ENCODE measurements around the gene VPS18.
A peak's percentile ranks its signal among the peaks of the same experiment; 100 is the strongest.

VPS18 gene

DNA sequence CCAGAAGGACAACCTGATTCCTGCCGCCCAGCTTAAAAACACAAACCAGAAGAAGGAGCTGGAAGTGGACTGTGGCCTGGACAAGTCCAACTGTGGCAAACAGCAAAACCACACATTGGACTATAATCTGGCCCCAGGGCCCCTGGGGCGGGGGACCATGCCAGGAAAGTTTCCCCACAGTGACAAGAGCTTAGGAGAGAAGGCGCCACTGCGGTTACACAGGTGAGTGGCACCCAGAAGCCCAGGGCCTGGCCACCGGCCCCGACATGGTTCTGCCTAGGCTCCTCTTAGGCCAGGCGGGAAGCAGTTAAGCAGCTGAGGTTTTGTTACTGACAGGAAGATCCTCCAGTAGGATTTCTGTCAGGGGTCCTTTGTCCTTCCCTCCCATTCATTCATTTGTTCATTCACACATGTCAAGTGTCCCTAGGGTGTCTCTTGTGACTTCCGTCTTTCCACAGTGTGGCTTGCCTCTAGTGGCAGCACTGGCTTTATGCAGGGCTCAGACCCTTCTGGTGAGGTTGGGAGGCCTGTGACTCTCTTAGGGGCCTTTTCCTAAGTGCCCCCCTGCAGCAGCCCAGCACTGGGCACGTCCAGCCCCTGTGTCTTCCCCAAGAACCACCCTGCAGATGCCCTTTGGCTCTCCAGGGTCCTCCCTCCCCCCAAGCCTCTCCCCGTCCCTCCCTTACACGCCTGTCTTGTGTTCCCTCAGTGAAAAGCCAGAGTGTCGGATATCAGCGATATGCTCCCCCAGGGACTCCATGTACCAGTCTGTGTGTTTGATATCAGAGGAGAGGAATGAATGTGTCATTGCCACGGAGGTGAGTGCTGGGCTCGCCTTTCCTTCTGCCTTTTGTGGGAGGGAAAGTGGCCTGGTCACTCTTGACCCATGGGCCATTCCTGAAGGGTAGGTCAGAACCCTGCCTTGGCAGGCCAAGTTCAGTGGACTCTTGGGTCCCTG is 42.7 kb downstream of the VPS18 start:
- no peak for DNase-seq (ENCODE audit: low spot score)

DNA sequence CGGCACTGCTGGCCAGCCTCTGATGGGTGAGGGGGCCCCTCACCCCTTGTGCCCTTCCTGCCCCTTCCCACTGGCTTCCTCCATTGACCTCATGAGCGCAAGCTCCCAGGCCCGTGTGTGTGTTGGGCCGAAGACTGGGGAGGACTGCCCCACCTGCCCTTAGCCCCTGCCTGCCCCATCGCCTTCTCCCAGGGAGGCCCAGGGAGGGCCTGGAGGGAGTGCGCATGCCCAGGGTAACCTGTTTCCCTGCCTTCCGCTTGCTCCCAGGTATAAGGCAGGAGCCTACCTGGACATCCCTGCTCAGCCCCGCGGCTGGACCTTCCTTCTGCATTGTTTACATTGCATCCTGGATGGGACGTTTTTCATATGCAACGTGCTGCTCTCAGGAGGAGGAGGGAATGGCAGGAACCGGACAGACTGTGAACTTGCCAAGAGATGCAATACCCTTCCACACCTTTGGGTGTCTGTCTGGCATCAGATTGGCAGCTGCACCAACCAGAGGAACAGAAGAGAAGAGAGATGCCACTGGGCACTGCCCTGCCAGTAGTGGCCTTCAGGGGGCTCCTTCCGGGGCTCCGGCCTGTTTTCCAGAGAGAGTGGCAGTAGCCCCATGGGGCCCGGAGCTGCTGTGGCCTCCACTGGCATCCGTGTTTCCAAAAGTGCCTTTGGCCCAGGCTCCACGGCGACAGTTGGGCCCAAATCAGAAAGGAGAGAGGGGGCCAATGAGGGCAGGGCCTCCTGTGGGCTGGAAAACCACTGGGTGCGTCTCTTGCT is 43.7 kb downstream of the VPS18 start:
- DNase-seq (ENCODE audit: low spot score): no peak

DNA sequence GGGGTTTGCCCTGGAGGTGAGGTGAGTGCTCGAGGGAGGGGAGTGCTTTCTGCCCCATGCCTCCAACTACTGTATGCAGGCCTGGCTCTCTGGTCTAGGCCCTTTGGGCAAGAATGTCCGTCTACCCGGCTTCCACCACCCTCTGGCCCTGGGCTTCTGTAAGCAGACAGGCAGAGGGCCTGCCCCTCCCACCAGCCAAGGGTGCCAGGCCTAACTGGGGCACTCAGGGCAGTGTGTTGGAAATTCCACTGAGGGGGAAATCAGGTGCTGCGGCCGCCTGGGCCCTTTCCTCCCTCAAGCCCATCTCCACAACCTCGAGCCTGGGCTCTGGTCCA is 44.3 kb downstream of the VPS18 start:
- no peak for DNase-seq (ENCODE audit: low spot score)

DNA sequence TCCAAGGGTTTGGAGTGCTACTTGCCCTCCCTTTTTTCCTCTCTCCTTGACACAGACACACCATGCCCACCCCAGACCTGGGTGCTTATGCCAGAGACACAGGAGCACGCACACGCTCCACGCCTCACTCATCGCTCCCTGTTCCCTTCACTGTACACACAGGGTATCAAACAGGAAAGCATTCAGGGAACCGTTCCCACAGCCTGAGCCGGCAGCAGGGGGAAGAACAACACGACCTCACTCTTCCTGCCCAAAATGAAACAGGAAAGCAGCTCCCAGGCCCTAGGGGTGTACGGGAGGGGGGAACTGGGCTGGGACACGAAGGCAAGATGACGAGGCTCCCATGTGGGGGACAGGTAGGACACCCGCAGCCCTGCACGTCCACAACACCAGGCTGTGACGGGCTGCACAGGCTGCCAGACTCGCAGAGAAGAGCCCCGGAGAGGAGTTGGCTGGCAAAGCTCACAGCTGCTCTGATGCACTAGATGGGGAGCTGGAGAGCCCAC is 46.1 kb downstream of the VPS18 start:
- DNase-seq (ENCODE audit: low spot score): peak; percentile 34

DNA sequence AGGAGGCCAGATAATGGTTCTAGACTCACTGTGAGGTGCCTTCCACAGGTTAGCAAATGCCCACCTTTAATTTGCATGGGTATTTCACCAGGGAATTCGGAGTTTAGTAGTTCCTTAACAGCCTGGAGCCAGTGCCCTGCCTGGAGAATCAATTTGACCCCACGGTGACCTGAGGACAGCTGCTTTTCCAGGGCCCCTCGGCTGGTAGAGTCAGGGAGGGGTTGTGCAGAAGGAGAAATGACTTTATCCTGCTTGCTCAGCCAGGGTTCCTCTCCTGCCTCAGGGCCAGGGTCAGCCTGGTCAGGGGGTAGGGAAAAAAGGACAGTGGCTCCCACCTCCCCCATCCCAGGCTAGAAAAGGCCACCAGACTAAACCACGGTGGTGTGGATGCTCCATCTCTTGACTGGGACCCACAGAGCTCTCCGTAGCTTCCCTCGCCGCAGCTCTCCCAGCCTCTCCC is 46.8 kb downstream of the VPS18 start:
- no peak for DNase-seq (ENCODE audit: low spot score)

DNA sequence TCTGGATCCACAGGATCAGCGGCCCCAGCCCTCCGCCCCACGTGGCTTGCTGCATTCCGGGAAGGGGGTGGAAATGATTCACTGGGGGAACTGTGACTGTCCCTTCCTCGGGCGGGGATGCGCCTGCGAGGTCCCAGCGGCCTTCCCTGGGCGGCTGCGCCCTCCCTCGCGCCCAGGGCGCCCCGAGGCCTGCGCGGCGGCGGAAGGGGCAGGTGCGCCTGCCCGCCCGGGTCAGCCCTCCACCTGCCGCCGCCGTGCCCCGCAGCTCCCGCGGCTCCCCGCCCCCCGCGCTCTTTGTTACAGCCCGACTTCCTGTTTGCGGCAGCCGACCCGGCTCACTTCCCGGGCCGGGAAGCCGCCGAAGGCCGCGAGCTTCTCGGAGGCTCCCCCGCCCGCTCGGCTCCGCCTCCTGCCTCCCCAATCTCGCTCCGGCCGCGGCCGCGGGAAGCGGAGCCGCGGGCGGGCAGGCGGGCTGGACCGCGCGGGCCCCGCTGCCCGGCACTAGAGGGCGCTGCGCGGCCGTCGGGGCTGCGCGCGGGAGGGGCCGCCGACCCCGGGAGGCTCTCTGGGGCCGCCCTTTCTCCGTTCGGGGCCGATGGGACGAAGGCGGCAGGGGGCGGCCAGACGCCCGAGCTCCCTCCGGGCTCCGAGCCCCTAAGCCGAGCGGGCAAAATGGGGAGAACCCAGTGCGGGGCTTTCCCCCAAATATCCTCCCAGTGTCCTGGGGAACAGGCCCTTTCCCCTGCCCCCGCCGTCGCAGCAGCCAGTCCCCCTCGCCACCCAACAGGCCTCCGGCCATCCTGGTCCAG is 47.5 kb downstream of the VPS18 start:
- DNase-seq (ENCODE audit: low spot score): peak; percentile 51

DNA sequence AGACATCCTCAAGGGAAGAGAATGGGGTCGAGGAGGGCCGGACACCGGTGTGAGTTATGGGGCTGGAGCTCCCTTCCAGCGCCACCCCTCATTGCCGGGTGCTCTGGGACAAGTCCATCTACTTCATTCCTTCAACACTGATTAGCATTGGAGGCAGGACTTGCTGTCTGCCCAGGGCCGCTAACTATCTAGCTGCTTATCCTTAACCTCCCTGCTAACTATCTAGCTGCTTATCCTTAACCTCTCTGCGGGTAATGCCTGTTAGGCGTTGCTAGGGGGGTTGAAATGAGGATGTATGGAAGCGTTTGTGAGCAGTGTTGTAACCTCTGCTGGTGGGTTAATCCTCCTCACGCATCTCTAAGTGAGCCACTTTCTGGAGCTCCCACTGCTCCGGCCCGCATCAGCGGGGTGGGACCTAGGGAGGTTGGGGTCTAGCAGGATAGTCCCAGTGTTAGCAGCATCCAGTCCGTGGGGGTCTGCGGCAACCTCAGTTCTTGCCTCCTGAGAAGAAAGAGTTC is 48.1 kb downstream of the VPS18 start:
- DNase-seq (ENCODE audit: low spot score): no peak

DNA sequence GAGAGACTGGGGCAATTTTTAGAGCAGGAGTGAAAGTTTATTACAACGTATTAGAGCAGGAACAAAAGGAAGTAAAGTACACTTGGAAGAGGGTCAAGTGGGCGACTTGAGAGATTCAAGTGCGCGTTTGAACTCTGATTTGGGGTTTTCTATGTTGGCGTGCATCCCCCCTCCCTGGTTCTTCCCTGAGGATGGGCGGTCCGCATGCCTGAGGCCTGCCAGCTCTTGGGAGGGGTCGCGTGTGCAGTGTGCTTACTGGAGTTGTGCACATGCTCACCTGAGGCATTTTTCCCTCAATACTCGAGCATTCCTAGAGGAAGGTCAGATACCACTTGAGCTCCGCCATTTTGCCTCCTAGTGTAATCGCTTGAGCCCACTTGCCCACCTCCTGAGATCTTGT is 48.6 kb downstream of the VPS18 start:
- DNase-seq (ENCODE audit: low spot score): no peak

DNA sequence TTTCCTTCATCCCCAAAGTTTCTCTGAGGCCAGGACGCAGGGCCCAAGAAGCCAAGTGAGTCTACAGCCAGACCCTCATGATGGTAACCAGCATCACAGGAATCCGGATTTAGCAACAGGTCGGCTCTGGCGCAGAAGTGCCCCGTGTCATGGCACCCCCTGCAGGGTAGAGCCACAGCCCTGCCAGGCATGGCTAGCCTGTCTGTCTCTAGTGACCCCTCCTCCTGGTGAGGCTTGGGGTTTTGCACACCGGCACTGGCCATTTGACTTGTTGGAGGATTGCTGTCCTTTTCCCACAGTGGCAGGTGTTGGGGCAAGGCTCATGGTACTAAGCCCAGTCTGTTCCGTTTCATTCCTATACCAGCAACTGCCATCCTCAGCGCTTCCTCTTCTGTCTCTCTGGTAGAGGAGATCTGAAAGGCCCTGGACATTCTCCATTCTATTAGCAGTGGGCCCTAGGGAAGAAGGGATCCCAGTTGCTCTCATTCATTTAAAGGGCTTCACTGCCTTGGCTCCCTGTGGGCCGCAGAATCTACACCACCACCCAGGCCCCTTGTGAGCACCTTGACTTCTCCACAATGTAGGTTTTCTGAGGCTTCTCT is 49.6 kb downstream of the VPS18 start:
- no peak for DNase-seq (ENCODE audit: low spot score)

DNA sequence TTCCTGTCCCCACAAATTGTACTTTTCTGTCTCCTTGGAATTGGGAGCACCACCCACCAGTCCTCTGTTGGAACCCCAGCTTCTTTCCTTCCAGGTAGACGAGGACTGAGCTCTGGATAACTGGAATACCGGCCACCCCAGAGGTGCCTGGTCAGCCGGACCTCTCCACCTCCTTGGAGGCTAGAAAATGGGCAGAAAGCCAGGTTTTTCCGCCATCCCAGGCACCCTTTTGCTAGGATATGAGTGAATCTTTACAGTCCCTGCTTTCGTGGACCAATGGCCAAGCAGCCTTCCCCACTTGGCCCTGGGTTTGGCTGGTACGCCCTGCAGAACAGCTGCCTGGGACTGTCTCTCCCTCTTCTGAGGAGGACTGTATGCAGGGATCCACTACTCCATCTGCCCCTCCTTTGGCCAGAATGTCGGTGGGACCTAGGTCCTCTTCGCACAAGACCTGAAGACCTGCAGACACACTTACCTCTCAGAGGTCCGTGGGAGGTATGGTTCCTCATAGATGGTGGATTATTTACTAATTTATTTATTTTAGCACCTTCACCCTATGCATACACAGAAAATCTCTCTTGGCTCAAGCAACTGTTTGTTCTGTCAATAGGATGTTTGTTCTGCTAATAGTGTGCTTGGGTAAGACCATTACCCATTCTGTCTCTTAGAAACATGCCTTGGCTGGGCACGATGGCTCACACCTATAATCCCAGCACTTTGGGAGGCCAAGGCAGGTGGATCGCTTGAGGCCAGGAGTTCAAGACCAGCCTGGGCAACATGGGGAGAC is 50.5 kb downstream of the VPS18 start:
- DNase-seq (ENCODE audit: low spot score): no peak

DNA sequence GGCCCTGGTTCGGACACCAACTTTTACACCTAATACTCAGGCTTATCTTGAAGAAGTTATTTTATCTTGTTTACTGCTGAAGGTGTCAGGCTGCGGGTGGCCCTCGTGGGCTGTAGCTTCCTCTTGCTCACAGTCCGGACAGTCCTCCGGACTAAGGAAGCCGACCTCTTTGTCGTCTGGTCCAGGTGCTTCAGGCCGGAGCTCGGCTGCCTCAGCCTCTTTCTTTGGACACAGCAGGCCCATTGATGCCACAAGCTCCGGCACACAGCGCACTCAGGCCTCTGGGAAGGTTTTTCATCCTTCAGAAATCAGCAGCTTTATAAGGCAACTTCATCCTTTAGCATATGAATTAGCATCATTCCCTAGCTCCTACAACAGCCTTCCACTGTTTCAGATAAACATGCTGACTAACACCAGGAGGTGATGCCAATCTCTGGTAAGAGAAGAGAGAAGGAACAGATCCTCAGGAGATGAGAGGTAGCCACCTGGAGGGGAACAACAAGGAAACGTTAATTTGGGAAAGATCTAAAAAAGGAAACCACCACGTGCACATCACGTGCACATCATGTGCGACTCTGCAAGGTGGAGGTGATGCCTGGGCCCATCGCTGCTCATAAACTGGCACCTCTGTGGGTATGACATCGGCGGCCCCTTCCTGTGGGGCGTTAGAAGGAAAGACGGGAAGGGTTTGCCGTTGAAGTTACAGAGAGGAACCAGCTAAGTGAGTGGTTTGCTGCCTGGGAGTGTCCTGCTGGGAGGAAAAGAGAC is 54.6 kb downstream of the VPS18 start:
- no peak for DNase-seq (ENCODE audit: low spot score)

DNA sequence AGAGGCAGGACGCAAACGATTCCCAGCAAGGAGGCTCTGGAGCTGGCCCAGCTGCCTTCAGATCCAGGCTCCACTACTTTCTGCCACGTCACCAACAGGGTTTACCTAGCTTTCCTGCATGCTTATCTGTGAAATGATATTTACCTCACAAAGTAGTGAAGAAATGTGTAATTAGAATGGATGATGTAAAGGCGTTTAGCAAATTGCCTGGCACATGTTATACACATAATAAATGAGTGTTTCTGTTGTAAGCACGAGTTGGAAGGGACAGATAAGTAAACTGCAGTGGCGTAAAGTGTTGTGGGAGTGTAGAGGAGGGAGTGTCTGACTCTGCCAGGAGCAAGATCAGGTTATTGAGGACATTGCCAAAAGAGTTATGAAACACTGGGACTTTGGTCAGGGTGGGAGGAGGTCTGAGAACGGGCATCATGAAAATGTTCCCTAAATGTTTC is 55.5 kb downstream of the VPS18 start:
- DNase-seq (ENCODE audit: low spot score): no peak

DNA sequence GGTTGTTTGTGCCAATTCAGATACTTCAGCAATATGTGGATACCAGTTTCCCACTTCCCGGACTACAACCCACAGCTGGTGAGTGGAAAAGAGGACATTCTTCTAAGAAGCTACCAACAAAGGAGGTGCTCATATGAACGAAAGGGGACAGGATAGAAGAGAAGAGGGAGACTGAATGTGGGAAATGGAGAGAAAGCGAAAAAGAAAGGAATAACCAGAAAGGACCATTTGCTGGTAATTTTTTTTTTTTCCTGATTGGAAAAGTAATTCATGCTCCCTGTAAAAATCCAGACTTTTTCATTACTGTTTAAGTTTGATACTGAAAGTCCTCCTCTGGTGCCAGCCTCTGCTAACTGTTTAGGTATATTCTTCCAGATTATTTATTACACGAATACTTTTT is 57.5 kb downstream of the VPS18 start:
- no peak for DNase-seq (ENCODE audit: low spot score)

DNA sequence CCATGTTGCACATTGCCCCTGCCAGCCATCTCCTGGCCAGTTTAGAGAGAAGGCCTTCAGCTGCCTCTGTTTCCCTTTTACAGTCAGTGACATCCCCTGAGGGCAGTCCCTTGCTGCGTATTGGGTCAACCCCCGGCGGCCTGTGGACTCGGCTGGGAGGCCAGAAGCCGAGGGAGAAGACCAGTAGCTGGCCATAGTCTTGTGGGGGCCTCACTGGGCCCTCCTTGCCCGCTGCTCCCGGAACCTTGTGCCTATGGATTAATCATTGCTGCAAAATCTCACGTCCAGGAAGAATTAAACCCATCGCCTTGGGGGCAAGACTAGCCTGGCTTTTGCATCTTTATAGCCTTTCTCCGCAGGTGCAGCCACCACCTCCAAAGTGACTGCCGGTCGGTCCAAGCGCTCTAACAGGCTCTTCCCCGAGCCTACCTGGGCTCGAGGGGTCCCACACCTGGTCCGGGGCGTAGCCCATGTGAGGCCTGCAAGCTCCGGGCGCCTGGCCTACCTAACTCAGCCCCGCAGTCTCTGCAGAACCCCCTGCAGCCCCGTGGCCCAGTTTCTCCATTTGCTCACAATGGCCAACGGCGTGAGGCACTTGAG is 58.2 kb downstream of the VPS18 start:
- DNase-seq (ENCODE audit: low spot score): no peak

DNA sequence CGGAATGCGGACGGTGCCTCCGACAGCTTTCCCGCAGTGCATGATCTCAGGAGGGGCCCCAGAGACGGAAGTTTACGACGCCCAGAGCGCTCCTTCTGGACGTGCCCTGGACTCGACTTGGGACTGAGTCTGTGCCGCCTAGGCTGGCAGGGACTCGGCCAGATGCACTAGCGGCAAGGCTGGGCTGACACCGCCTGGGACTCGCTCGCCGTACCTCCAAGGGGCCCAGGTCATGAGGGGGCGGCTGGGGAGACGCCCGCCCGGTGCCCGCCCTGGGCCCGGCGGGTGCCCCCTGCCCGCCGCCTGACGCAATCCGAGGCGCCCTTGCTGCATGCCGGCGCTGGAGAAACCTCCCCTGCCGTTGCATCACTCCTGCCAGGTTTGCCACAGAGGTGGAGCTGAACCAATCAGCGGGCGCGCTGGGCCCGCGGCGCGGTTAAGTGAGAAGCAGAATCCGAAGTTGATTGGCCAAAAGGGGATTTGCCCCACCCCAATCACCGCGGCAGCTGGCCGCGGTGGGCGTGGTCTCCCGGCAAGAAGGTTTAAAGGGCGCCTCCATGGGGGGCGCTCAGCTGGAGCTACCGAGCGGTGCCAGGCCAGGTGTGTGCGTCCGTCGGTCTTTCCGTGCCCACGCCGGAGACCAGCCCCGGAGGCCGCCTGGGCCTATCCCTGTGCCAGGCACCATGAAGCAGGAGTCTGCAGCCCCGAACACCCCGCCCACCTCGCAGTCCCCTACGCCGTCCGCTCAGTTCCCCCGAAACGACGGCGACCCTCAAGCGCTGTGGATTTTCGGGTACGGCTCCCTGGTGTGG is 58.9 kb downstream of the VPS18 start, which contains the start of gene CHAC1:
CHAC1 (plus strand) TSS at position 571 of the 812 bp plus-strand sequence; CDS start at position 684, 113 bp downstream.
- DNase-seq (ENCODE audit: low spot score): peak; percentile 95
